ENCODE measurements around the gene ZNF765. TPM values are rescaled to one million over a fixed set of nuclear protein-coding genes. Genes with fewer than 3 reads are reported as not detected.

ZNF765 gene
- total RNA-seq (ENCODE audit: low replicate concordance), result 8.9 and 10.2 TPM in 2 replicates

GRCh38 chr19:53394974-53395839, at the start of gene ZNF765:
Gene ZNF765 (plus strand): TSS chr19:53395149. CDS start chr19:53398016, 2,867 bp downstream.

GRCh38 chr19:53365134-53365898, 29.6 kb upstream of the ZNF765 start, which contains the start of gene ZNF525:
Gene ZNF525 (plus strand): TSS chr19:53365705. CDS start chr19:53372282, 6,577 bp downstream.

GRCh38 chr19:53431399-53432087, 36.6 kb downstream of the ZNF765 start, which contains the start of gene ZNF761:
Gene ZNF761 (plus strand): TSS chr19:53431984. CDS start chr19:53447269, 15,285 bp downstream.

GRCh38 chr19:53467485-53468262, 72.7 kb downstream of the ZNF765 start, which contains the start of gene ZNF813:
Gene ZNF813 (plus strand): TSS chr19:53467733. CDS start chr19:53483823, 16,090 bp downstream.

Other genes starting within 250 kb of the ZNF765 start
- 5.4 and 6.1 TPM in 2 replicates for gene ZNF347, start 236.1 kb upstream of the ZNF765 start, total RNA-seq (ENCODE audit: low replicate concordance)
- gene ZNF665, start 201.8 kb upstream of the ZNF765 start, total RNA-seq (ENCODE audit: low replicate concordance), result 2.3 TPM in 2 replicates
- 6.0 and 15.6 TPM in 2 replicates for gene ZNF677, start 140.3 kb upstream of the ZNF765 start, total RNA-seq (ENCODE audit: low replicate concordance)
- 0.08 TPM in 1 of 2 replicates, not detected in the other for gene VN1R2, start 136.9 kb upstream of the ZNF765 start, total RNA-seq (ENCODE audit: low replicate concordance)
- gene VN1R4, start 127.4 kb upstream of the ZNF765 start, total RNA-seq (ENCODE audit: low replicate concordance), result not detected in 2 replicates
- gene ZNF845, start 61.4 kb upstream of the ZNF765 start, total RNA-seq (ENCODE audit: low replicate concordance), result 6.0 and 7.1 TPM in 2 replicates
- 7.0 TPM in 2 replicates for gene ZNF525, start 29.4 kb upstream of the ZNF765 start, total RNA-seq (ENCODE audit: low replicate concordance)
- 9.0 and 9.8 TPM in 2 replicates for gene ZNF761, start 36.8 kb downstream of the ZNF765 start, total RNA-seq (ENCODE audit: low replicate concordance)
- gene ZNF813, start 72.6 kb downstream of the ZNF765 start, total RNA-seq (ENCODE audit: low replicate concordance), result 3.2 and 3.7 TPM in 2 replicates
- 7.8 and 12.1 TPM in 2 replicates for gene ZNF331, start 143.0 kb downstream of the ZNF765 start, total RNA-seq (ENCODE audit: low replicate concordance)
- not detected in 2 replicates for gene DPRX, start 236.8 kb downstream of the ZNF765 start, total RNA-seq (ENCODE audit: low replicate concordance)